NCI-H2081 treated with DMSO at 0.1 percent for 48 hours (cell line): Measurements from ENCODE around the gene RAB15.

Experiments
- DNase-seq: peaks from one replicate; lab custom pipeline; 2025; lab: John Stamatoyannopoulos, UW

Gene RAB15

DNA sequence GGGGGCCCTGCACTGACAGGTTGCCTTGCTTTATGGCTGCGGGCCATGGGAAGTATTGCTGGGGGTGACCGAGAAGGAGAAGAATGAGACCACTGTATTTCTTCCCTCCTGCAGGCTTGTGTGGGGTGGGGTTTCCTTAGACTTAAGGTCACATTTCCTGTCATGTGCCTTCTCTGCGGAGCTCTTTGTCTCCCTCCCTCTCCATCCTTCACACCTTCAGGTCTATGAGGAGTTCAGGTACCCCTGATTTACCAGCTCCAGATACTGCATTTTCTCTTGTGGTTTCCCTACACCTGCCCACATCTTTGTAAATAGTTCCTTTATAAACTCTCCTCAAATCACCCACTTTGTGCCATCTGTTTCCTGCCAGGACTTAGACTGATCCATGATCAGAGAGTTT, 18.2 kb upstream of the RAB15 start:
- no peak for DNase-seq

GRCh38 chr14:64987438-64987767, 15.3 kb upstream of the RAB15 start:
- no peak for DNase-seq

DNA sequence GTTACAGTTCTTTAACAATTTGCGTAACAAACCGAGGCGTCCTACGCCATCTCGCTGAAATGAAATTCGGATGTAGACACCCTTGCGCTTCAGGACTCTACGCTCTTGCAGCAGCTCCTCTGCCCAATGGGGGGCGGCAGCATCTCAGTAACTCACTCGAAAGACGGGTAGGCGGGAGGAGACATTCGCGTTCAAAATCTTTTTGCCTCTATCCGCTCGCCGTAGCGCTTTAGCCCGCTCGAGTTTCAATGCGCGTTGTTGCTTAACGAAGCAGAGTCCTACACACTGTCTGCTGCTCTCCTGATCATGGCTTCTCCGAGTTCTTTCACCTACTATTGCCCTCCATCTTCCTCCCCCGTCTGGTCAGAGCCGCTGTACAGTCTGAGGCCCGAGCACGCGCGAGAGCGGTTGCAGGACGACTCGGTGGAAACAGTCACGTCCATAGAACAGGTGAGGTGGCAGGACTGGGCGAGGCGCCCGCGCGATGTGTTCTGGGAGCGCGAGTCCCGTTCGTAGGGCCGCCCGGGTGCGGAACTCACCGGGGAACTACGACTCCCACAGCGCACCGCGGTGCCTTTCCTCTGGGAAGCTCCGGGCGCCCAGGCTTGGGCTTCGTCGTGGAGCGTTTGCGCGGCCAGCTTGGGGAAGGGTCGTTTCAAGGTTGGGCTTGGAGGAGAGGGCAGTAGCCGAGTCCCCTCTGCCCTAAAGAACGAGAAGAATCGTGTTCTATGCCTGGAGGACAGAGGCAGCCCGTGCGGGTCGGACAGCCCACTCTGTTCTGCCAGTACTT, 14.7 kb upstream of the RAB15 start, which contains the start of gene FNTB:
Gene FNTB (plus strand): TSS at position 248 of the 790 bp plus-strand sequence. CDS start 59 bp downstream, at position 307.
- peak; percentile 95 for DNase-seq

GRCh38 chr14:64983439-64984310, 11.5 kb upstream of the RAB15 start:
- DNase-seq = no peak

DNA sequence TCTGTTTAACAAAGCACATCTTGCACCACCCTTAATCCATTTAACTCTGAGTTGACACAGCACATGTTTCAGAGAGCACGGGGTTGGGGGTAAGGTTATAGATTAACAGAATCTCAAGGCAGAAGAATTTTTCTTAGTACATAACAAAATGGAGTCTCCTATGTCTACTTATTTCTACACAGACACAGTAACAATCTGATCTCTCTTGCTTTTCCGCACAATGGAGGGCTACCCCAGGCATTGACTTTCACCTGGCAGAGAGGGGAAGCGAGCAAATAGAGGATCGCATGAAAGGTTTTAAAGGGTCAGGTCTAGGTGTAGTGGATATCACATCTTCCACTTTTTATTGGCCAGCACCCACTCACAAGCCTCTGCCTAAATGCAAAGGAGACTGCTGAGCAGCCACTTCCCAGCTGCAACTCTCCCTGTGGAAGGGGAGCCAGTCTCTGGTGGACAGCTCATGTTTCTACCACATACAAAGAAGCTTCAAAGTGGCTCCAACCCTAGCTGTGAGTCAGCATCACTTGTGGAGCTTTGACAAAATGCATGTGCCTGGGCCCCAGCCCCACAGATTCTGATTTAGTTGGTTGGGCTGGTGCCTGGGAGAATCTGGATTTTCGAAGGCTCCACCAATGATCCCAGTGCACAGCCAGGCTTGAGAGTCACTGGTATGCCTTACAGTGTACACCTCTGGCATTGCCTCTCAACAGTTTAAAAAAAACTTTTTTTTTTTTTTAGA, 7.4 kb upstream of the RAB15 start:
- no peak for DNase-seq

- DNase-seq = no peak
Measured at GRCh38 chr14:64974563-64974962, 2.4 kb upstream of the RAB15 start.

DNA sequence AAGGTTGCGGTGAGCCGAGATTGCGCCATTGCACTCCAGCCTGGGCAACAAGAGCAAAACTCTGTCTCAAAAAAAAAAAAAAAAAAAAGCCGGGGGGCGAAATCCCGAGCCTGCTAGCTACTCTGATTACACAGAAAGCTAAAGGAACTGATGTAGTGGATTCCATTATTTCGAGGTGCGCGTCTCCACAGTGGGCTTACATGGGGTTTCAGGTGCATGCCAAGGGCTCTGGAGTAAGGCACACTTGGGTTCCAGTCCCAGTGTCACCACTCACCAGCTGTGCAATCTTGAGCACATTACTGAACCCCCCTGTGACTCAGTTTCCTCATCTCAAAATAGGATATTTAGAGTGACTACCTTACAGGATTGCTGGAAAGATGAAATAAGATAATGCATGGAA, 1.7 kb upstream of the RAB15 start:
- no peak for DNase-seq

GRCh38 chr14:64973026-64973442, 898 bp upstream of the RAB15 start:
- DNase-seq = no peak

GRCh38 chr14:64971491-64971942, 619 bp downstream of the RAB15 start:
- DNase-seq = no peak

GRCh38 chr14:64970776-64971477, 1.2 kb downstream of the RAB15 start:
- DNase-seq = no peak

GRCh38 chr14:64970041-64970440, 2.1 kb downstream of the RAB15 start:
- DNase-seq = no peak

DNA sequence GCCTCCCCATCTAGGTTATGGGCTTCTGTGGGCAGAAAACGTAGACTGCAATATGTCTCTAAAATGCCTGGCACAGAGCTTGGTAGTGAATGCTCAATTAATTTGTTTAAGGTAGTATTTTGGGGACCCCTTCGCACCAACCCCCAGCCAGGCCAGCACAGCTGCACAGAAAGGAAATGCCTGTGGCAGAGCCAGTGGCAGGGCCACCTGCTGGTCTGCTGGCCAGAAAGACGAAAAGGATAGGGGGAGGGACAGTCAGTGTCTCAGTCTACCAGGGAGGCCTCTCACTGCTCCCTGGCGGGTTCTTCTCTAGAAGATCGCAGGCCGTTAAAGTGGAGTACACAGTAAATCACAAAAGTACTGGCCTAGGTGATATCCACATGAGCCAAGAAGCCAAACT, 3.5 kb downstream of the RAB15 start:
- no peak for DNase-seq

DNA sequence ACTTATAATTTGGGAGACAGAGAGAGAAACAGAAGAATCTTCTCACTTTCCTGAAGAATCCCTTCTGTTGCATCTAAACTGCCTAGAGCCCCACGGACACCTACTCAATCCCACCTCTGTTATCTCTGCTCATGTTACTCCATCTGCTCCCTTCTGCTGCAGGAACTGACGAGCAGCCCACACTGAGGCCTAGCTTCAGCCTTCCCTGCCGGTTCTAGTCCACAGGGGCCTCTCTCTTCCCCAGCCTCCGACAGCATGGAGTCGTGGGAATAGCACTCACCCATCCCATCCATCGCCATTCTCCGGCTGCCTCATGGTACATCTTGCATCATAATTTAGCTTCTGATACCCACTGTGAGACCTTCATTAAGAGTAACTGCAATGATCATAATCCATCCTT, 4.0 kb downstream of the RAB15 start:
- no peak for DNase-seq

DNA sequence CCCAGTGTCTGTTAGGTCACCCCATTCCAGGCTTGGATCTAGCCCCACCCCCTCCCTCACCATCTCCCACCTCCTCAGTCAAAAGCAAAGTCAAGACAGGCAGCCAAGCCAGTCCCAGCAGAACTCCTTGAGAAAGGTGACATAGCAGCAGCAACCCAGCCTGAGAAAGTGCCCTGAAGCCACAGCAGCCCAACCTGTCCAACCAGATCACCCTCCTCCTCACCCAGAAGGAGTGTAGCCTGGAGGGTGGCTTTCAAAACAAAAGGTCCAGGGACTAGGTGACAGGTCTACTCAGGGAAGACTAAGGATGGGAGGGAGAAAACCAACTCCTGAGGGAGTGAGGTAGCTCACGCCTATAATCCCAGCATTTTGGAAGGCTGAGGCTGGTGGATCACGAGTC, 5.2 kb downstream of the RAB15 start:
- no peak for DNase-seq

DNA sequence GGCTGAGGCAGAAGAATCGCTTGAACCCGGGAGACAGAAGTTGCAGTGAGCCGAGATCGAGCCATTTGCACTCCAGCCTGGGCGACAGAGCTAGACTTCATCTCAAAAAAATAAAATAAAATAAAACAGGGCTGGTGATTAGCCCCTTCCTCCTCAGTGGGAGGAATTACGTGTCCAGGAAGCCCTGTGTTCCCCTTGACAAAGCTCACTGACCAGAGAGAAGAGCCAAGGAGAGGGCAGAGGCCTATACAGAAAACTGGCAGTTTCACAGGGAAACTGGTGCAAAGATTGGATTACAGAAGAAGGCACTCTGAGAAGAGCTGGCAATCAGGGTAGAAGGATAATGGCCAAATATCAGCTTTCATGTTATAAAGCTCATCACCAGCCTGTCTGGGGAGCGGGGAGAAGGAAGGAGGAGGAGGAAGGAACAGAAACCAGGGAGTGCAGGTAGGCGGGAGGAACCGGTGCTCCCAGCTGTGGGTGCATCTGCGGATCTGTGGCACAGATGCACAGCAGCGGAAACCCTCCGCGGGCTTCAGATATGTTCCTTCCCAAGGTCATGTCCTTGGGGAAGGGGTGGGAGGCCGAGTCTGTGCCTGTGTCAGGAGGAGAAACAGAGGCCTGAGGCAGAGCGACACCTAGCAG, 6.7 kb downstream of the RAB15 start:
- no peak for DNase-seq

GRCh38 chr14:64963611-64964010, 8.5 kb downstream of the RAB15 start:
- no peak for DNase-seq

- DNase-seq = peak; percentile 28
Measured at GRCh38 chr14:64960762-64961276, 11.3 kb downstream of the RAB15 start.

DNA sequence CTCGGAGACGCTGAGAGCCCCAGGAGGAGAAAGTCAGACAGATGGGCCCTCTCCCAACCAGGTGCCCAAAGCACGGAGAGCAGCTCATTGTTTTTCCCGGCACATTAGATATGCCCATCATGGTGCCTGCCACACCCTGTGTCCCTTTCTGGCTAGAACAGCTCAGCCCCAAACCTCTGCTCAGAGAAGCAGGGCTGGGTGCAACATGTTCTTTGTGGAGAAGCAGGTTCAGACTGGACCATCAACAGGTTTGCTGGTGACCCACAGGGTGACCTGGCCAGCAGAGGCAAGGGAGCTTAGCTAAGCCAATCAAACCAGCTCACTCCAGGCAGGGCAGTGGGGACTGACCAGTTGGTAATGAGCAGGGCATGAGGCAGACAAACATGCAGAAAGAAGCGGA, 13.4 kb downstream of the RAB15 start:
- DNase-seq = no peak

GRCh38 chr14:64958201-64958600, 13.9 kb downstream of the RAB15 start:
- DNase-seq = no peak

- no peak for DNase-seq
Measured at GRCh38 chr14:64956697-64957406, 15.3 kb downstream of the RAB15 start.
